22Rv1 (cell line): ENCODE measurements around the gene GTF2A1.

Experiments
- H3K27ac ChIP-seq: fragments of 450-650 bp; 2 replicates; pipeline ENCODE4 v1.5.1; 2017
- CTCF ChIP-seq: fragments of 450-650 bp; IDR thresholded peaks from 2 replicates; pipeline ENCODE4 v1.5.1; 2017; ENCODE audit warnings: mild to moderate bottlenecking
- ZFX ChIP-seq: fragments of 450-650 bp; IDR thresholded peaks from 2 replicates; pipeline ENCODE4 v1.6.1; 2017; ENCODE audit warnings: antibody characterized with exemption, borderline replicate concordance

Gene GTF2A1

GRCh38 chr14:81177225-81177624, 43.5 kb downstream of the GTF2A1 start:
- H3K27ac ChIP-seq = no peak overlapping the region
- no peak for TF ChIP-seq ZFX
- TF ChIP-seq CTCF = no peak

DNA sequence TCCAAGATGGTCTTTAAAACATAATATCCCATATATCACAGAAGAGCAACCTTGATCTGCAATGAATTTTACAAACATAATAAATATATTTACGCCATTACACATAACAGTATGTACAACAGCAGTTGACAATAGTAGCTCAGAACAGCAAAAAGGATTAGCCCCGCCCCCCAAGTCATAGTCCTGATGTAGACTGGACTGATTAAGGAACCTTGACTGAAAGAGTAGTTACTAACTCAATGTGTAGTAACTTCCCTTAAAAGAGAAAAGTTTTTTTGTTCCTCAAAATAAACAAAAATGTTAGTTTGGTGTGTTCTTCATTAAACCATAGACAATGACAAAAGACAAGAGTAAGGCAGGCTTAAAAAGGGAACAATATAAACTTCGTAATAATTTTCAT, 44.5 kb downstream of the GTF2A1 start:
- H3K27ac ChIP-seq = no peak overlapping the region
- TF ChIP-seq ZFX (no peak), CTCF (no peak)

DNA sequence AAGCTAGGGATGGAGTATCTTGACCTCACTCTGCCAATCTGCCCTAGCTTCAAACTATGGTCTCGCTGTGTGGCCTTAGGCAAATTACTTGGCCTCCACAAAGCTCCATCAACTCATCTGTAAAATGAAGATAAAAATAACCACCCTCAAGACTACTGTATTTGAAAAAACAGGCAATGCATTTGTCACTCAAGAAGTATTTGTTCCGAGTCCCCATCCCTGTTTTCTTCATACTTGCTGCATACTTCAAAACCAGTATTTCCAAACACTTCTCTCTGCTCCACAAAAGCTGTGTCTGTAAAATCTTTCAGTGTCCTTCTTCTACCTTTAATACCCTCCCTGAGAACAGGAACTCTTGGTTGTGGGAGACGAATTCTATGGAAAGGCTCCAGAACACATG, 47.9 kb downstream of the GTF2A1 start:
- H3K27ac ChIP-seq = no peak overlapping the region
- TF ChIP-seq ZFX = no peak
- TF ChIP-seq CTCF = no peak

DNA sequence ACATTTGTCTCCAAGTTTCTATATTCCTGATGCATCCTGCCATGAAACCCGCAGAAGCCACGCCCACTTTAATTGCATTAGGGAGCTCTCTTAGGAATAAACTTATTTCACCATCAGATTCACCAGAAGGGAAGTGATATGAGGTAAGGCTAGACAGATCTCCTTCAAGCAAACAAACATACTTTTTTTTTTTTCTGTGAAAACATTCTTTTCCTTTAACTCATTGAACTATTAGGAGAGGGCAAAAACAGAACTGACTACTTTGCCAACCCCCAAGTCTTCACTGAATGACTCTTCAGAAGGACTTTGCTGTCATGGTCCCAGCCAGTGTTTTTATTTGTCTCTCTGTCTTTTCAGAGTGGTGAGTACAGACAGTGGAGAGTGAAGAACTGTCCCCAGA, 48.4 kb downstream of the GTF2A1 start:
- TF ChIP-seq ZFX (no peak), CTCF (no peak)
- H3K27ac ChIP-seq = no peak overlapping the region

- peak overlapping the region; percentile 85 for H3K27ac ChIP-seq
These were observed 49.9 kb downstream of the GTF2A1 start for GRCh38 chr14:81170829-81171195.

DNA sequence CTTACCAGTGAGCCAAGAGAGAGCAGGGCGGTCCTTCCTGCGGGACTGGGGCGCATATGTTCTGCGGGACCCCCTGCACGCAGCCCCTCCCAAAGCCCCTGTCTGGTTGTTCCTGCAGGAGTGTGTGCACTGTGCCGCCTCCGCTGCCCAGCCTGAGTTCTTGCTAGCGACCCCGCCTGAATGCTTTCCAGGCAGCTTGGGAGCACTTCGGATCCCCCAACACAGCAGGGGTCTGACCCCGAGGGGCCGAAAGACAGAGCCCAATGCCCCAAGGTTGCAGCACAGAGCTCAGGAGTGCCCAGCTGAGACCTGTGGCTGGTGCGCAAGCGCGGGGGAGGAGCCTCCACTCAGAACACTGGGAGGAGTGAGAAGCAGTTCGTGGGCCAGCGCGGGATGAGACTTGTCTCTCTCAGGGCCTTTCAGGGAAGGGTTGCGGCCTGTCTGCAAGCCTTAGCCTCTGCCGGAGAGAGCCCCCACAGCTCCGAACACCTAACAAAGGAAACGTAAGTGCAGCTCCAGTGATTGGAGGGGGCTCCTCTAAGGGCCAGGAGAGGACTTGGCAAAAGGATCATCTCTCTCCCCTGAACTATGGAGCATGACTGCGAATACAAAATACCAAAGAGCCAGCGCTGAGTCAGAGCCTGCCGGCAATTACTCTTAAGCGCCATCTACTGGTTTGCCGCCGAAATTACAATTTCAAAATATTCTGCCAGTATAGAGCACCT, 50.5 kb downstream of the GTF2A1 start:
- TF ChIP-seq ZFX (no peak), CTCF (peak; percentile 95)
- H3K27ac ChIP-seq = peak overlapping the region; percentile 85

More at GRCh38 chr14:81170829-81171195, 49.9 kb downstream of the GTF2A1 start:
- TF ChIP-seq CTCF (peak; percentile 65), ZFX (no peak)

- H3K27ac ChIP-seq = peak overlapping the region; percentile 85
- no peak for TF ChIP-seq CTCF
- no peak for TF ChIP-seq ZFX
These were observed 51.1 kb downstream of the GTF2A1 start for GRCh38 chr14:81169711-81170103.
